ENCODE measurements around the gene LMO4.

DNA sequence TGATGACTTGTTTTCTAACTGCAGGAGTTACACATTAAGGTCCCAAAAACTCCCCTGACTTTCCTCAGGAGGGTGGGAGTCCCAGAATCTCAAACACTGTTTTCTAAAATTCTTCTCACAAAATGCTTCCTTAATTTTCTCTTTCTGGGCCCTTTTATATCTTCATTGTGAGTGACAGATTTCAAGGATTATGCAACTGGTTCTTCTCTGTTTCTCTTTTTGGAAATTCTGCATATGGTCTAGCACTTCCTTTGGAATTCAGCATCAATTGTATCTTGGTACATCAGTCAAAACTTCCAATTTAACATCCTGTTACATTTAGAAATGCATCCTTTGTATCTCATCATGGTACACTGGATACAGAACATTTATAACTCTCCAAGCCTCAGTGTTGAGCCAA is 59.7 kb downstream of the LMO4 start:
- TF ChIP-seq, protein P1, sequence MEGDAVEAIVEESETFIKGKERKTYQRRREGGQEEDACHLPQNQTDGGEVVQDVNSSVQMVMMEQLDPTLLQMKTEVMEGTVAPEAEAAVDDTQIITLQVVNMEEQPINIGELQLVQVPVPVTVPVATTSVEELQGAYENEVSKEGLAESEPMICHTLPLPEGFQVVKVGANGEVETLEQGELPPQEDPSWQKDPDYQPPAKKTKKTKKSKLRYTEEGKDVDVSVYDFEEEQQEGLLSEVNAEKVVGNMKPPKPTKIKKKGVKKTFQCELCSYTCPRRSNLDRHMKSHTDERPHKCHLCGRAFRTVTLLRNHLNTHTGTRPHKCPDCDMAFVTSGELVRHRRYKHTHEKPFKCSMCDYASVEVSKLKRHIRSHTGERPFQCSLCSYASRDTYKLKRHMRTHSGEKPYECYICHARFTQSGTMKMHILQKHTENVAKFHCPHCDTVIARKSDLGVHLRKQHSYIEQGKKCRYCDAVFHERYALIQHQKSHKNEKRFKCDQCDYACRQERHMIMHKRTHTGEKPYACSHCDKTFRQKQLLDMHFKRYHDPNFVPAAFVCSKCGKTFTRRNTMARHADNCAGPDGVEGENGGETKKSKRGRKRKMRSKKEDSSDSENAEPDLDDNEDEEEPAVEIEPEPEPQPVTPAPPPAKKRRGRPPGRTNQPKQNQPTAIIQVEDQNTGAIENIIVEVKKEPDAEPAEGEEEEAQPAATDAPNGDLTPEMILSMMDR (IDR thresholded peaks at IDR 0.05 in 2 of 3, conservative IDR thresholded peaks at IDR 0.05 in 1 of 3; ENCODE audit: borderline replicate concordance in 1 of 3, insufficient read depth in 1 of 3, low read depth in 2 of 3, low read length in 2 of 3), result no peak
- TF ChIP-seq SIN3A (IDR thresholded peaks at IDR 0.05; ENCODE audit: low read depth), result no peak
- TF ChIP-seq POLR2A (IDR thresholded peaks at IDR 0.05; ENCODE audit: borderline replicate concordance, extremely low read depth, insufficient read depth, insufficient read length), result no peak
- TF ChIP-seq RAD21 (IDR thresholded peaks at IDR 0.05; ENCODE audit: low read depth), result no peak
- TF ChIP-seq EZH2 (IDR thresholded peaks at IDR 0.05), result no peak
- no peak for TF ChIP-seq YY1 (IDR thresholded peaks at IDR 0.05; ENCODE audit: extremely low read depth, insufficient replicate concordance, low read depth, low read length)
- TF ChIP-seq FOSL1 (IDR thresholded peaks at IDR 0.05; ENCODE audit: low read depth), result no peak
